HG02798 (cell line): ENCODE data around the gene DET1.
"Not testable (repeated sequence)": the region's sequence is repeated elsewhere in the genome, so short reads cannot be mapped to it uniquely, and the experiment has no call there.

Source experiments
- ATAC-seq: cut with Tn5 transposase; IDR thresholded peaks from one replicate; pipeline ENCODE4 v1.9.1; 2021; ENCODE audit warnings: mild to moderate bottlenecking; ENCODE audit not compliant: unreplicated experiment, poor library complexity

Gene DET1

GRCh38 chr15:88505721-88506120 lies 40.8 kb downstream of the DET1 start:
- ATAC-seq = no peak

- ATAC-seq = no peak
Measured at GRCh38 chr15:88504445-88504844, 42.0 kb downstream of the DET1 start.

- ATAC-seq = no peak
Measured at GRCh38 chr15:88498996-88499395, 47.5 kb downstream of the DET1 start.

GRCh38 chr15:88497109-88497765 lies 49.2 kb downstream of the DET1 start:
- ATAC-seq = no peak

GRCh38 chr15:88493844-88494243 lies 52.6 kb downstream of the DET1 start:
- ATAC-seq = no peak

GRCh38 chr15:88491158-88491557 lies 55.3 kb downstream of the DET1 start:
- no peak for ATAC-seq

- ATAC-seq = no peak
Measured at GRCh38 chr15:88490036-88490435, 56.4 kb downstream of the DET1 start.

- no peak for ATAC-seq
Measured at GRCh38 chr15:88489321-88489720, 57.2 kb downstream of the DET1 start.

- no peak for ATAC-seq
Measured at GRCh38 chr15:88487796-88488523, 58.5 kb downstream of the DET1 start.

- ATAC-seq = no peak
Measured at GRCh38 chr15:88487178-88487795, 59.2 kb downstream of the DET1 start.

- no peak for ATAC-seq
Measured at GRCh38 chr15:88484682-88485331, 61.7 kb downstream of the DET1 start.

- no peak for ATAC-seq
Measured at GRCh38 chr15:88482263-88482662, 64.2 kb downstream of the DET1 start.

GRCh38 chr15:88480981-88481380 lies 65.5 kb downstream of the DET1 start:
- ATAC-seq = no peak

- no peak for ATAC-seq
Measured at GRCh38 chr15:88479169-88479568, 67.3 kb downstream of the DET1 start.

- no peak for ATAC-seq
Measured at GRCh38 chr15:88477904-88478303, 68.6 kb downstream of the DET1 start.

- ATAC-seq = no peak
Measured at GRCh38 chr15:88477126-88477525, 69.4 kb downstream of the DET1 start.

GRCh38 chr15:88476635-88477060 lies 69.8 kb downstream of the DET1 start:
- ATAC-seq = peak; percentile 41

- not testable (repeated sequence) for ATAC-seq
Measured at GRCh38 chr15:88473661-88474293, 72.7 kb downstream of the DET1 start.

- no peak for ATAC-seq
Measured at GRCh38 chr15:88472225-88472624, 74.3 kb downstream of the DET1 start.

- no peak for ATAC-seq
Measured at GRCh38 chr15:88470625-88471372, 75.7 kb downstream of the DET1 start.
